Fibroblast of upper back skin (primary cell): Measurements from ENCODE around the gene NRL.
A peak's percentile ranks its signal among the peaks of the same experiment; 100 is the strongest.

Experiments
- DNase-seq: peaks from one replicate; pipeline ENCODE4 v3.0.0-alpha.2; 2013

Gene NRL

GRCh38 chr14:24143511-24143910 is 28.8 kb upstream of the NRL start:
- DNase-seq, result peak; percentile 55

GRCh38 chr14:24141097-24141880 is 26.5 kb upstream of the NRL start, which contains the start of gene EMC9:
Gene EMC9 (minus strand): TSS chr14:24141591. CDS start chr14:24141304, 287 bp downstream.
- DNase-seq, result peak; percentile 100

DNA sequence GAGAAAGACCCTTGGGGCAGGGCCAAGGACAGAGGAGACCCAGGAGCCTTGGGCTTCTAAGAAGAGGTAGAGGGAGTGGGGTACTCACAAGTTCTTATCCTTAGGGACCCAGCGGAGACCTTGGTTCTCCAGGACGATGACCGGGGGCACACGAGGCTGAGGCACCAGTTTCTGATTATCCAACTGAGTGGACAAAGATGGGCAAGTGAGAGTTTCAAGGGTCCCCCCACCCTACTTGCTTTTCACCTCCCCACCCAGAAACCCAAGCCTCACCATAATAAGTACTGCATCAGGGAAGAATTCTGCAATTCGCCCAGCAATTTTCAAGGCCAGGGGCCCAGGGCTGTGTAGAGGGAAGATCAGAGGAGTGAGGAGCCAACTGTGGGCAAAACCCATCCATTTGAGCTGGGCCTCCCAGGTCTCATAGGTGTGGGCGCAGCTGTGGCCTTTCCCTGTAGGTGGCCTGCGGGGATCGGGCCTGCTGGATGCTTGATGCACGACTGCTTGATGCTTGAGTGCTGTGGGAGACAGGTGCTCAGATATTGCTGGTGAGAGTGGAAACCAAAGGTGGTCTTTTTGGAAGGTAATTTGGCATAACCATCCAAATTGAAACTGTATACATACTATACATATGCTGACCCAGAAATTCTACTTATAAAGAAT is 24.7 kb upstream of the NRL start:
- no peak for DNase-seq

GRCh38 chr14:24138396-24139271 is 23.9 kb upstream of the NRL start:
- DNase-seq, result no peak

GRCh38 chr14:24137529-24138395 is 23.0 kb upstream of the NRL start:
- no peak for DNase-seq

DNA sequence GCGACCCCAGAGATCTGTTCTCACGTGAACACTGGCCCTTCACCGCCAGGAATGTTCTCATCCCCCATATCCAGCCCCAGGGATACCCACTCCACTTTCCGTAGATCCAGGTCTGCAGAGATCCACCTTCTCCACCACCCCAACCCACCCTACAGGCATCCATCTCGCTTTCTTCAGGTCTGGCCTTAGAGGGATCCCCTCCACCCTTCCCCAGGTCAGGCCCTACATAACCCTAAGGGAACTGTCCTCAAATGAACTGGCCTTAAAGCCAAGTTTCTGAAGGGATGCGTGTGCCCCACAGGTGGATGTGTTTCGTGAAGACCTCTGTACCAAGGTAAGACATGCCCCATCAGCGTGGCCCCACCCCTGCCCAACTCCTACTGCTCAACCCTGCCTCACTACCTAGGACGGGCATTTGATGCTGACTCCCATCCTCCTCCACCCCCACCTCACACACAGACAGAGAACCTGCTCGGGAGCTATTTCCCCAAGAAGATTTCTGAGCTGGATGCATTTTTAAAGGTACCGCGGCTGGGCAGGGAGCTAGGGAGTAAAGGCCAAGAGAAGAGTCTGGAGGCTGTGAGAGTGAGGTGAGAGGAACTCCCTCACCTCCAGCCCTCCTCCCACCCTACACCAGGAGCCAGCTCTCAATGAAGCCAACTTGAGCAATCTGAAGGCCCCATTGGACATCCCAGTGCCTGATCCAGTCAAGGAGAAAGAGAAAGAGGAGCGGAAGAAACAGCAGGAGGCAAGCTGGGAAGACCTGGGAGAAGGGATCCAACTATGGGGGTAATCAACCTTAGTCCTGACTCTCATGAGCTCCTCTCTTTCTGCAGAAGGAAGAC is 22.2 kb upstream of the NRL start:
- no peak for DNase-seq

DNA sequence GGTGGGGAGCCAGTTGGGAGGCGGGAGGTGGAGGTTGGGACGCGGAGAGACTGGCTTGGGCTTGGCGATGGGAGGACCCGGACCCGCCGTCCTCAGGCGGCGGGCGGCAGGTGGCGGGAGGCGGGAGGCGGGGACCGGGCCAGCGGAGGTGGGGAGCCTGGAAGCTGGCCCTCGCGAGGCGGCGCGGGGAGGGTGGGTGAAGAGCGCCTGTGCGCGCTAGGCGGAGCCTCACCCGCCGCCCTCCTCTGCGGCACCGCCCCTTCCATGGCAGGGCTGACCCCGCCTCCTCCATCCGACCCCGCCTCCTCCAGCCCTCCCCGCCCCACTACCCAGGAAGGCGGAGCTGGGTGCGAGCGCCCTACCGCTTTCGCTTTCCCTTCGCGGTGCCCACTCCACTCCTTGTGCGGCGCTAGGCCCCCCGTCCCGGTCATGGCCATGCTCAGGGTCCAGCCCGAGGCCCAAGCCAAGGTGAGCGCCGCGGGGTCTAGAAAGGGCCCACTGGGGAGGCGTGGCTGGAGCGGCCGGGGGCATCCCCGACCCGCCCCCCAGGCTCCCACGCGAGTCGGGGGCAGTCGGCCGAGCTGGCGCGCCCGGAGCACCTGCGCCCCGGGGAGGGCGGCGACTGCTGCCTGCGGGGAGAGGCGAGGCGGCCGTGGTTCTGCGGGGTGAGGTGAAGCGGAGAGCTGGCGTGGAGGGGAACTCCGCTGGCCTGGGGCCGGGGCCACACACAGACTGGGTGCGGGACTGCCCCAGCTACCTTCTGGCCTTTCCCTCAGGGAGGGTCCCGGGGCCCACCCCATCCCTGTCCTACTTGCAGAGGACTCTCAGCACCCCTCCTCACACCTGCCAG is 21.3 kb upstream of the NRL start, which contains the start of gene PSME1:
Gene PSME1 (plus strand): TSS at position 361 of the 850 bp plus-strand sequence. CDS start 69 bp downstream, at position 430.
- DNase-seq, result peak; percentile 82

GRCh38 chr14:24135584-24135833 is 20.8 kb upstream of the NRL start:
- DNase-seq, result no peak

- no peak for DNase-seq
These were observed 19.0 kb upstream of the NRL start for GRCh38 chr14:24133735-24134134.

GRCh38 chr14:24132976-24133375 is 18.2 kb upstream of the NRL start:
- DNase-seq, result no peak

- no peak for DNase-seq
These were observed 17.4 kb upstream of the NRL start for GRCh38 chr14:24132061-24132685.

GRCh38 chr14:24131549-24131966 is 16.8 kb upstream of the NRL start:
- DNase-seq, result no peak

- DNase-seq, result no peak
These were observed 16.2 kb upstream of the NRL start for GRCh38 chr14:24130717-24131548.

- DNase-seq, result no peak
These were observed 15.6 kb upstream of the NRL start, which contains the start of gene FITM1 for GRCh38 chr14:24130380-24130716. Gene FITM1 (plus strand): TSS chr14:24130659. CDS start chr14:24131564, 905 bp downstream.

DNA sequence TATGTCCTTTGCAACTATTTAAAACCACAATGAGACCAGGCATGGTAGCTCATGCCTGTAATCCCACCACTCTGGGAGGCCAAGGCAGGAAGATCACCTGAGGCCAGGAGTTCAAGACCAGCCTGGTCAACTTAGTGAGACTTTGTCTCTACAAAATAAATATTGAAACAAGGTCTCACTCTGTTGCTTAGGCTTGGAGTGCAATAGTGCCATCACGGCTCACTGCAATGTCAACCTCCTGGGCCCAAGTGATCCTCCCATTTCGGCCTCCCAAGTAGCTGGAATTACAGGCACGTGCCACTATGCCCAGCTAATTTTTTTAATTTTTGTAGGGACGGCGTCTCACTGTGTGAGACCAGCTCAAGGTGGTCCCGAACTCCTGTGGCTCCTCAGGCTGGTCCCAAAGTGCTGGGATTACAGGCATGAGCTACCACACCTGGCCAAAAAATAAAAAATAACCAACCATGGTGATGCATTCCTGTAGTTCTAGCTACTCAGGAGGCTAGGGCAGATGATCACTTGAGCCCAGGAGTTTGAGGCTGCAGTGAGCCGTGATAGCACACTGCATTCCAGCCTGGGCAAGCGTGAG is 14.8 kb upstream of the NRL start:
- no peak for DNase-seq

- DNase-seq, result no peak
These were observed 12.9 kb upstream of the NRL start for GRCh38 chr14:24127673-24128072.

DNA sequence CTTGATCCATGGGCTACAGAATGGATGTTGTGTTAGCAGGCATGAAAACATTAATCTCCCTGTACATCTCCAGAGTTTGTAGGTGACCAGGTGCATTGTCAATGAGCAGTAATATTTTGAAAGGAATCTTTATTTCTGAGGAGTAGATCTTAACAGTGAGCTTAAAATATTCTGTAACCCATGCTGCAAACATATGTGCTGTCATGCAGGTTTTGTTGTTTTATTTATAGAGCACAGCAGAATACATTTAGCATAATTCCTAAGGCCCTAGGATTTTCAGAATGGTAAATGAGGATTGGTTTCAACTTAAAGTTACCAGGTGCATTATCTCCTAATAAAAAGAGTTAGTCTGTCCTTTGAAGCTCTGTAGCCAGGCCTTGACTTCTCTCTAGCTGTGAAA is 12.2 kb upstream of the NRL start:
- DNase-seq, result no peak
